ENCODE data around the gene FOXO6. TPM values are rescaled to one million over a fixed set of nuclear protein-coding genes. Genes with fewer than 3 reads are reported as not detected.

Gene FOXO6
- total RNA-seq, 3 donors from 2014 or later, result 0.98 to 1.3 TPM; not detected in 1

DNA sequence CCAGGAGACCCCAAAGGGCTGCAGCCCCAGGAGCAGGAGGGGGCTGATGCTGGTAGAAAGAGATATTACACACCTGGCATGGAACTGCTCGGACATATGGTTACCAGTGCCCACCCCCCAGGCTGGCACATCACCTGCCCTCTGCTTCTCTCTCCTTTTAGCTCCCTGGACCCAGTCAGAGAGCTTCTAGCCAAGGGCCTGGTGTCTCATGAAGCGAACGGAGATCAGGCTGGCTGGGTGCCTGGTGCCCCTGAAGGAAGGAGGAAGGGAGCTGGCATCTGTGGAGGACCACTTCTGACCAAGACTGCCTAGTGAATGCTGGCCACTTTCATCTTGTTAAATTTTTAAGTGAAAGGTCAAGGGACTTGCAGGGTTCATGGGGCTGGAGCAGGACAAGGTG, 53.1 kb downstream of the FOXO6 start:
- TF ChIP-seq POLR2A (IDR thresholded peaks at IDR 0.05) (no peak), POLR2AphosphoS5 (IDR thresholded peaks at IDR 0.05) (no peak)
- TF ChIP-seq, protein P1, sequence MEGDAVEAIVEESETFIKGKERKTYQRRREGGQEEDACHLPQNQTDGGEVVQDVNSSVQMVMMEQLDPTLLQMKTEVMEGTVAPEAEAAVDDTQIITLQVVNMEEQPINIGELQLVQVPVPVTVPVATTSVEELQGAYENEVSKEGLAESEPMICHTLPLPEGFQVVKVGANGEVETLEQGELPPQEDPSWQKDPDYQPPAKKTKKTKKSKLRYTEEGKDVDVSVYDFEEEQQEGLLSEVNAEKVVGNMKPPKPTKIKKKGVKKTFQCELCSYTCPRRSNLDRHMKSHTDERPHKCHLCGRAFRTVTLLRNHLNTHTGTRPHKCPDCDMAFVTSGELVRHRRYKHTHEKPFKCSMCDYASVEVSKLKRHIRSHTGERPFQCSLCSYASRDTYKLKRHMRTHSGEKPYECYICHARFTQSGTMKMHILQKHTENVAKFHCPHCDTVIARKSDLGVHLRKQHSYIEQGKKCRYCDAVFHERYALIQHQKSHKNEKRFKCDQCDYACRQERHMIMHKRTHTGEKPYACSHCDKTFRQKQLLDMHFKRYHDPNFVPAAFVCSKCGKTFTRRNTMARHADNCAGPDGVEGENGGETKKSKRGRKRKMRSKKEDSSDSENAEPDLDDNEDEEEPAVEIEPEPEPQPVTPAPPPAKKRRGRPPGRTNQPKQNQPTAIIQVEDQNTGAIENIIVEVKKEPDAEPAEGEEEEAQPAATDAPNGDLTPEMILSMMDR (IDR thresholded peaks at IDR 0.05), result no peak
- H3K9me3 ChIP-seq, result no peaks in the 10 kb centered on the region
- no peaks in the 10 kb centered on the region for H3K27me3 ChIP-seq
- peaks cover 0 to 3% of the 10 kb centered on the region in 2 donors for H3K4me1 ChIP-seq
- intact Hi-C loops (cut with DNase I; ENCODE audit: low total_unique reads), result loop anchor here (10.0 kb wide), 1 partner anchor 129 kb away; no protein-coding TSS in a partner anchor
- no peak overlapping the region for H3K27ac ChIP-seq
- DNase-seq (ENCODE audit: low spot score in 2 of 2), result no peak
- no peak overlapping the region for H3K4me3 ChIP-seq
- no peaks in the 10 kb centered on the region for H3K36me3 ChIP-seq

DNA sequence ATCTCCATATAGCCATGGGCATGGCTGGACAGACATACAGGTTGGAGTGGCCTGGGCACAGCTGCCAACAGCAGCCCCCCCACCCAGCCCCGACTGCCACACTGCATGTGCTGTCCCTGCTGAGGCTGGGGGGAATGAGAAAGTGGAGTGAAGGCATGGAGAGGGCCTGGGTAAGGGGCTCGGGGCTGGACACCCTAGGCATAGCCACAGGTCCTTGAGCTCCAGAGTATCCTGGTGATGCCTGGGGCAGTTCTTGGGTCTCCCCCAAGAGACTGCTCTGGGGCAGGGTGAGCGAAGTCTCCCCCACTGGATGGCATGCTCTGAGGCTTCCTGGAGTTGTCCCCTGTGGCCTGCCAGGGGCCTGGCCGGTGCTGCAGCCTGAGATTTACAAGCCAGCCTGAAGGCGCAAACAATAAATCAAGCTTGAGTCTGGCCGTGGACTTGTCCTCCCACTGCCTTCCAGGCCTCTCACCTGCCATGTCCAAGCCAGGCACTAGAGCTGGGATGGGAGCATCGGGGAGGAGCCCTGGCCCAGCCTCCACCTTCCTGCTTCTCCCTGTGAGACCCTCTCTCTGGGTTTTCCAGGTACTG, 53.6 kb downstream of the FOXO6 start:
- intact Hi-C loops (cut with DNase I; ENCODE audit: low total_unique reads), result loop anchor here (10.0 kb wide), 1 partner anchor 130 kb away; no protein-coding TSS in a partner anchor
- Histone ChIP-seq H3K4me3 (no peak overlapping the region), H3K27ac (no peak overlapping the region), H3K36me3 (no peaks in the 10 kb centered on the region), H3K4me1 (peaks cover 0 to 3% of the 10 kb centered on the region in 2 donors), H3K9me3 (no peaks in the 10 kb centered on the region), H3K27me3 (no peaks in the 10 kb centered on the region)
- DNase-seq (ENCODE audit: low spot score in 2 of 2), result no peak
- TF ChIP-seq POLR2AphosphoS5 (IDR thresholded peaks at IDR 0.05), result no peak
- no peak for TF ChIP-seq POLR2A (IDR thresholded peaks at IDR 0.05)
- TF ChIP-seq, protein P1 (IDR thresholded peaks at IDR 0.05), result no peak

DNA sequence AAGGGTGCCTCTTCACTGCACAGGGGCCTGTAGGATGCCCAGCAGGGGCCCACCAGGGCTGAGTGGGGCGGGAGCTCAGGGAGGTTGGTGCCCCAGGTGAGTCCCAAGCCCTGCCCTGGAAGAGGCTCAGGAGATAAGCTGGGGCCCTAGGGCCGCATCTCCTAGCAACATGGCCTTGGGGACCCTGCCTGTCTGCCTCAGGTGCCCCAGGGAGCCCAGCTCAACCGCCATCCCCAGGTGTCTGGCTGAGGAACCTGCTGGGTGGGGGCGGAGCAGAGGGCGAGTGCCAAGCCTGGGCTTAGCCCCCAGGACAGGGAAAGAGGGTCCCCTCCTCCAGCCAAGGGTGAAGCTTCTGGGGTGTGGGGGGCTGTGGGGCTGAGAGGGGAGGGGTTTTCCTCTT, 54.8 kb downstream of the FOXO6 start:
- Histone ChIP-seq H3K27me3 (no peaks in the 10 kb centered on the region), H3K27ac (no peak overlapping the region), H3K36me3 (no peaks in the 10 kb centered on the region), H3K4me3 (no peak overlapping the region), H3K4me1 (peaks cover 0 to 3% of the 10 kb centered on the region in 2 donors), H3K9me3 (no peaks in the 10 kb centered on the region)
- intact Hi-C loops (cut with DNase I; ENCODE audit: low total_unique reads), result loop anchor here (10.0 kb wide), 1 partner anchor 131 kb away; no protein-coding TSS in a partner anchor
- DNase-seq (ENCODE audit: low spot score in 2 of 2), result no peak
- TF ChIP-seq, protein P1 (IDR thresholded peaks at IDR 0.05), result no peak
- TF ChIP-seq POLR2AphosphoS5 (IDR thresholded peaks at IDR 0.05) (no peak), POLR2A (IDR thresholded peaks at IDR 0.05) (no peak)

DNA sequence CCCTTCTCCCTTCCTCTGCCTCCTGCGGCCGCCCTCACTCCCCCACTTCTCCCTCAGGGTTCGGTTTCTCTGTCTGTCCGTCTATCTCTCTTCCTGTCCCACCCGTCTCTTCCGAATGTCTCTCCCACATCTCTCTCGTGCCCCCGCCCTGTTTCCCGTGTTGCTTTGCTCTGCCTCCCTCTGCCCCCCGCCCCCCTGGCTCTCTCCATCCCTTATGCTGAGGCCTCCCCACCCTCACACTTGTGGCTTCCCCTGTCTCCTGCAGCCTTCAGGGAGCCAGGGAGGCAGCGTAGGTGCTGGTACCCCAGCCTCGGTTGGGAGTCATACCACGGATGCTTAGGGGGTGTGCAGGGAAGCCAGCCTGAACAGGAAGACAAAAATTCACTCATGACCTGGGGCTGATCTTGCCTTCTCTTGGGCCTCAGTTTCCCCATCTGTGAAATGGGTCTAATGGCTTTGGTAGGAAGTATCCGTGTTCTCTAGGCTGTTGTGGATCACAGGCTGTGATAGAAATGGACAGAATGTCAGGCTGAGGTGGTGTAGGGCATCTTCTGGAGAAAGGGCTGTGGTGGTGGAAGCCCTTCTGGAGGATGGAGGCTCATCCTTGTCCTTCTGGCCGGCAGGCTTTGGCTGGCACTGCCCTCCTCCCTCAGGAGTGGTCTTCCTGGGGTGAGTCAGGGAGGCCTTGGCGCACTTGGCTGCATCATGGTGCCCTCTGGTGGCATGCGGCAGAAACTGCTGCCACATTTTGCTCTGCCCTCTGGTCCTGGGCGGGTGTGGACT, 55.5 kb downstream of the FOXO6 start:
- H3K4me1 ChIP-seq, result peaks cover 0 to 3% of the 10 kb centered on the region in 2 donors
- peak in 1 of 2 donors; percentile 43 for DNase-seq (ENCODE audit: low spot score in 2 of 2)
- TF ChIP-seq POLR2A (IDR thresholded peaks at IDR 0.05) (no peak), POLR2AphosphoS5 (IDR thresholded peaks at IDR 0.05) (no peak)
- TF ChIP-seq, protein P1 (IDR thresholded peaks at IDR 0.05), result peak; percentile 72 to 95 (median 90)
- no peaks in the 10 kb centered on the region for H3K27me3 ChIP-seq
- H3K4me3 ChIP-seq, result no peak overlapping the region
- no peak overlapping the region for H3K27ac ChIP-seq
- no peaks in the 10 kb centered on the region for H3K36me3 ChIP-seq
- no peaks in the 10 kb centered on the region for H3K9me3 ChIP-seq
- intact Hi-C loops (cut with DNase I; ENCODE audit: low total_unique reads), result loop anchor here (10.0 kb wide), 1 partner anchor 132 kb away; no protein-coding TSS in a partner anchor

DNA sequence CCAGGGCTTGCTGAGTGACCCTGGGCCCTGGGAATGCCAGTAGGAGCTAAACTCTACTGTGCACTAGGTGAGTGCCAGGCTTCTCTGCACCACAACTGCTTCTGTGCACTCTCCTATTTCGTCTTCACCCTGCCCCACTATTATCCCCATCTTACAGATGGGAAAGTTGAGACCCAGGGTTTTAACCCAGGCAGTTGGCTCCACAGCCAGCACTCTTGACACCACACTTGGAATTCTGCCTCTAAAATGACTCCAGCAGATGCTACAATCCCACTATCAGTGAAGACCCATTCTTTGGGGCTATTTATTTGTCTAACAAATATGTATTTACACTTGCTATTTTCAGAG, 56.1 kb downstream of the FOXO6 start:
- peaks cover 0 to 3% of the 10 kb centered on the region in 2 donors for H3K4me1 ChIP-seq
- no peak overlapping the region for H3K4me3 ChIP-seq
- H3K27me3 ChIP-seq, result no peaks in the 10 kb centered on the region
- H3K27ac ChIP-seq, result no peak overlapping the region
- DNase-seq (ENCODE audit: low spot score in 2 of 2), result no peak
- H3K36me3 ChIP-seq, result no peaks in the 10 kb centered on the region
- TF ChIP-seq POLR2A (IDR thresholded peaks at IDR 0.05) (no peak), POLR2AphosphoS5 (IDR thresholded peaks at IDR 0.05) (no peak)
- TF ChIP-seq, protein P1 (IDR thresholded peaks at IDR 0.05), result no peak
- intact Hi-C loops (cut with DNase I; ENCODE audit: low total_unique reads), result loop anchor here (10.0 kb wide), 1 partner anchor 133 kb away; no protein-coding TSS in a partner anchor
- no peaks in the 10 kb centered on the region for H3K9me3 ChIP-seq
